ENCODE measurements around the gene TCHHL1.

The TCHHL1 gene

DNA sequence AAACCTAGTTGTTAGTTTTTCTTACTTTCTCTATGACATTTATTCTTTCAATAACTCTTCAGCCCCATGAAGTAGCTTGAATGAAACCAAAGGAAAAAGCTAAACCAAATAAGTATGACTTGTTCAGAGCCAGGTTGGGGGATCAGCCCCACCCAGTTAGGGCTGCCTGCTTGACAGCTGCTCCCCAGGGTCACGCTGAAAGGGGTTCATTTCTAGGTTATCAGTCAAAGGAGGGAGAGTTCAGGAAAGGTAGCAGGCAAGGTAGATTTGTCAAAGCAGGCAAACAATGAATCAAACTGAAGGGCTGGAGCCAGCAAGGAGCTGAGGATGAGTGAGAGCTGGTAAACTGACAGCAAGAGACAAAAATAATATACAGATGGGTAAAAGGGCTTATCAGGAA lies 49.0 kb downstream of the TCHHL1 start:
- no peak for FAIRE-seq

DNA sequence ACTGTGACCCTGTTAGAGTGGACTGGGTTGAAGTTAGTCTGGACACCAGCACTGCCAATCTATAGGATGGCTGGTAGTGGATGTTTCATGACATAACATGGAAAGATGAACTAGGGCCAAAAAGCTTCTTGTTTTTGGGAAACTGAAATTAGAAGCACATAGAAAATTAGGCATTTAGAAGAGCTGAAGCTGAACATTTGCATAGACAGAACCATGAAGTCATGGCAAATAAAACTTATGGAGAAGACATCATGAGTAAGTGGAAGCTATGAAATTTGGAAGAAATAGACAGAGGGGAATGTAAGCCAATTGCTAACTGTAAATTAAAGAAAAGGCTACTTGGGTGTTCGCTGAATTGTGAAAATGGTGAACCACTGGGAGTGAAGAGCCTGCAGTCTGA lies 49.4 kb downstream of the TCHHL1 start:
- DNase-seq (ENCODE audit: insufficient read length, low spot score) (no peak), FAIRE-seq (no peak)

More for the DNA sequence above, 49.0 kb downstream of the TCHHL1 start:
- DNase-seq (ENCODE audit: insufficient read length, low spot score): no peak

DNA sequence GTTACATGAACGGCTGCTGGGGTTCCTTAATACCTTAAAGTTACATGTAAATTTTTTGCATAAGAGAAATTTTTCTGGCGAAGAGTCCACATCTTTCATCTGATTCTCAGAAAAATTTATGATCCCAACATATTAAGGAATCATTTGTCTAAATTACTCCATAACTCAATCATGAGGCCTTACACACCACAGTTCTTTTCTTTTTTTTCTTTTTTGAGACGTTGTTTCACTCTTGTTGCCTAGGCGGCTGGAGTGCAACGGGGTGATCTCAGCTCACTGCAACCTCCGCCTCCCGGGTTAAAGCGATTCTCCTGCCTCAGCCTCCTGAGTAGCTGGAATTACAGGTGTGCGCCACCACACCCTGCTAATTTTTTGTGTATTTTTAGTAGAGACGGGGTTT lies 50.0 kb downstream of the TCHHL1 start:
- DNase-seq (ENCODE audit: insufficient read length, low spot score): no peak
- no peak for FAIRE-seq

DNA sequence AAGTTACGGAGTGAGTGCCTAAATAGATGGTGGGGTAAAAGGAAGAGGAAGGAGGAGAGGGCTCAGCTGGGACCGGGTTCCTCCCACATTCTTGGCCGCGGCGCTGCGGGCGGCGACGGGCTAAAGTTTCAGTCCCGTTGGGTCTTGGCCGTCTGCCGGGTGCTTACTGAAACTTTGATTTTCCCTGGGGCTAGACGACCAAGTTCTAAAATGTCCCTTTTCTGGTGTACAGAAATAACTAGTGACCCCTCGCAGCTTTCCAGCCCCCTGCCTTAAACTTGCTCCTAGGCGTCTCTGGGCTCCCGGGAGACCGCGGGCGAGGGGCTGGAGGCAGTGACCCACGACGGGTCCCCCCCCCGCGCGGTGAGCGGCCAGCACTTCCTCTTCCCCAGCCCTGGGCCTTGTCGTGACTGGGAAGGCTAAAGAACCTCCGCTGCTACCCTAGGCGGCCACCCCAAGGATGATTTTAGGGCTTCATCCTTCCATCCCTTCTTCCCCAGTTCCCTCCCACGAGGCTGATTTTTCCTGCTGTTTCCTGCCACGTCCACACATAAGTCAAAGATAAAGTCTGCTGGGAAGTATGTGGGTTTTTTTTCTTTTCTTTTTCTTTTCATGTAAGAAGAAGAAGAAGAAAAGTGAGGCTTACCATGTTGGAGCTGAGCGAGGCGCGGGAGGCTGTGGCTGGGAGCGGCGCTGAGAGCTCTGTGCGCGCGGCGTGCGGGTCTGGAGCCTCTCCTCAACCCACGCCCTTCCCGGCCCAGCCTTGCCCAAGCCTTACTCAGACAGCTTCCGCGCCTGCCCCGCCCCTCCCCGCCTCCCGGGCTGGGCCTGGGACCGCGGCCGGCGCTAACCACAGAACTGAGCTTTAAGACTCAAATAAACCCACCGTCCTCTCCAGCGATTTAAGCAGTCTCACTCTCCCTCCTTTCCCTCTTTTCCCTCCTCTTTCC lies 52.3 kb downstream of the TCHHL1 start, which contains the start of gene S100A11:
Gene S100A11, minus strand, starts transcription at position 738 of the 950 bp plus-strand sequence. Its CDS starts 89 bp downstream, at position 649.
- FAIRE-seq: no peak
- DNase-seq (ENCODE audit: insufficient read length, low spot score): peak; percentile 60

DNA sequence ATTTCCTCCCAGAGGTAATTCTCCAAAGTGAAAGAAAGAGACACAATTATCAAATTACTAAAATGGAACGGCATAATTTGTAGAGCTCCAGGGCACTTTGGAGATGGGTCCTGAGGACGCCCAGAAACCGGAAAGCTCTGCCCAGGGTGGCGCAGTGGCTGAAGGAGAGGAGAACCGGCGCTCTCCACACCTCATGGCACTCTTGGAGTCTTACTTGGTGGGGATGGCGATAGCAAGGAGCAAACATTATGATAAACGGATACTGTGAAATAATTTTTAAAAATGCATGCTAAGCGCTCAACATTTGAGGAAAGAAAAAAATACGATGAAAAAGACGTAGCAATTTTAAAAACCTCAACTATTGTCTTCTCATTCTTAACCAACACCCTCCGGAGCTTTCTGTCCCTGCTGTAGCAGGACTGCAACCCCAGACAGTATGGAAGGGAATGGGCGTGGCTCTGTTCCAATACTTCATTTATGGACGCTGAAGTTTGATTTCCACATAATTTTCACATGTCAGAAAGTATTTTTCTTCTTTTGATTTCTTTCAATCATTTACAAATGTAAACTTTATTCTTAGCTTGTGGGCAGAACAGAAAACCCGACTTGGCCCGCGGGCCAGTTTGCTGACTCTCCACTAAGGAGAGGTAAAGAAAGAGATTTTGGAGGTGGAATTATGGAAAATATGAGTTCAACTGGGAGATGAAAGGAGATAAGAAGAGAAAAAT lies 53.2 kb downstream of the TCHHL1 start:
- no peak for FAIRE-seq
- DNase-seq (ENCODE audit: insufficient read length, low spot score): no peak

DNA sequence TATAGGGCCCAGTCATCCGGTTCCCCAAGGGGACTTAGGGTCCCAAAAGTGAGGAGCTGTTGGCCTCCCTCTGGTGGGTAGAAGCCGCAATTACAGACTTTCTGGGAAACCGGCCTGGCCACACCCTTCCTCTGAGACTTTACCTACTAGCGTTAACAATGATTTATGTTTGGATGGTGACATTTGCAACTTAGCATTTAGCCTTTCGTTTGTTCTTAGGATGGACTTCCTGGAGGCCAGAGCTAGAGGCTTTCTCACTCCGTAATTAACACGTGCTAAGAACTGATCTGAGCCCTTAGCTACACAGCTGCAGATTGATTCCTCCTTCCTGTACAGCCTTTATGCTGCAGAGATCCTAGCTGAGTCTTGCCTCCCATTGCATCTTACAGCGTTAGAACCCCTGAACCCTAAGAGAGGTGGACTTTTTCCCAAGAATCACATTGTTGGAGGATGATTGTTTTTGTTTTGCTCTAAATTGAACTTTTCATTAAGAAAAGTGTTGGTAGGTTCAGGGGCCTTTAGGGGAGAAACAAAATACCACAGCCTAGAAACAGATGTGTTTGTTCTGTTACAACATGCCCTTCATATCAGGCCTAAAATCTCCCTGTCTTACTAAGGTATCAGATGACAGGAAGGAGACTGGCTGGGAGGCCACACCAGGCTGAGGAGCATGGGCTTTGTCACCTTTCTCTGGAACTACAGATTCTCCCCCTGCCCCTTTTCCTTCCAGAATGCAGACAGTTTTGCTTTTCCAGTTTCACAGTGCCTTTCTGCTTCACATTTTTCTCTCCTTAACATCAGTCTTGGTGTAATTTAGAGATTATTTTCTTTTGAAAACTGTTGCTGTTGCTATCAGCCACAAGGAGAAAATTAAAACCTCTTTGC lies 54.0 kb downstream of the TCHHL1 start:
- FAIRE-seq (no peak), DNase-seq (ENCODE audit: insufficient read length, low spot score) (peak; percentile 62)

DNA sequence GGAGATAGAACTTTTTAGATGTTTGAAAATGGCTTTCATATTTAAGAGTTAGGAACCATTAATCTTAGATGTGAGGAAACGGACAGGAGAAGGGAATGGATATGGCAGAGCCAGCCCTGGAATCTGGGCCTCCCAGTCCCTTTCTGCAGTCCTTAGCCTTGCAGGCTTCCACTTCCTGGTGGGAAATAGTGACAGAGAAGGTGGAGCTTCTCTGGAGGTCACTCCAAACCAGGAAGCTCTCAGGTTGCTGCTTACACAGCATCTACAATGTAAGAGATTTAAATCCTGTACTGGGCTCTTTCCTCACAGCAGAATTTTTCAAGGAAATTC lies 54.6 kb downstream of the TCHHL1 start:
- FAIRE-seq (no peak), DNase-seq (ENCODE audit: insufficient read length, low spot score) (no peak)

Measured in HTR-8/SVneo (cell line).